DLD1 (cell line): ENCODE measurements around the gene LHPP.
"Not testable (repeated sequence)": the region's sequence is repeated elsewhere in the genome, so short reads cannot be mapped to it uniquely, and the experiment has no call there.

Source experiments
- in situ Hi-C: cut with HindIII; loops from 2 replicates; pipeline ENCODE4 v1.10.0; 2017; ENCODE audit warnings: low sequenced_read_pairs

LHPP gene, protein sequence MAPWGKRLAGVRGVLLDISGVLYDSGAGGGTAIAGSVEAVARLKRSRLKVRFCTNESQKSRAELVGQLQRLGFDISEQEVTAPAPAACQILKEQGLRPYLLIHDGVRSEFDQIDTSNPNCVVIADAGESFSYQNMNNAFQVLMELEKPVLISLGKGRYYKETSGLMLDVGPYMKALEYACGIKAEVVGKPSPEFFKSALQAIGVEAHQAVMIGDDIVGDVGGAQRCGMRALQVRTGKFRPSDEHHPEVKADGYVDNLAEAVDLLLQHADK

DNA sequence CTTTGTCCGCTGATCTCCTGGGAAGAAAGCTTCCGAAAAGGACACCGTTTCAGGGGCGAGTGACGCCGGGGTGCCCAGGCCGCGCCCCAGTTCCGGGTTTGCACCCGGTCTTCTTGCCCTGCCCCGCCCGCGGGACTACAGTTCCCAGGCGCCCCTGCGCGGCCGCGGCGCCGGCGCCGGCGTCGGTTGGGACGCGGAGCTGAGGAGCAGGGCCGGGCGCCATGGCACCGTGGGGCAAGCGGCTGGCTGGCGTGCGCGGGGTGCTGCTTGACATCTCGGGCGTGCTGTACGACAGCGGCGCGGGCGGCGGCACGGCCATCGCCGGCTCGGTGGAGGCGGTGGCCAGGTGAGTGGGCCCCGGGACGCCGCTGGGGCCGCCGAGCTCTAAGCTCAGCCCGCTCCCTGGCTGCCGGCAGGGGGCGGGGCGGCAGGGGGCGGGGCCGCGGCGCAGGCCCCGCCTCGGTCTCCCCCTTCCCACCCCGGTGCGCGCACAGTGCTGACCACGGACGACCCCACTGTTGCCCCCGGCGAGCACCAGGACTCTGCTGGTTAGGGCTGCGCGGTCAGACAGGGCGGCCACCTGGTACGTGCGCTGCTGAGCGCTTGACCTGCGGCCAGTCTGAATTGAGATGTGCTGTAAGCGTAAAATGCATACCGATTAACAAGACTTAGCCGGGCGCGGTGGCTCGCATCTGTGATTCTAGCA, at the start of gene LHPP:
TSS of gene LHPP (plus strand) at position 182 of the 706 bp plus-strand sequence. CDS start at position 222, 40 bp downstream.
- in situ Hi-C loops = no loop called here

DNA sequence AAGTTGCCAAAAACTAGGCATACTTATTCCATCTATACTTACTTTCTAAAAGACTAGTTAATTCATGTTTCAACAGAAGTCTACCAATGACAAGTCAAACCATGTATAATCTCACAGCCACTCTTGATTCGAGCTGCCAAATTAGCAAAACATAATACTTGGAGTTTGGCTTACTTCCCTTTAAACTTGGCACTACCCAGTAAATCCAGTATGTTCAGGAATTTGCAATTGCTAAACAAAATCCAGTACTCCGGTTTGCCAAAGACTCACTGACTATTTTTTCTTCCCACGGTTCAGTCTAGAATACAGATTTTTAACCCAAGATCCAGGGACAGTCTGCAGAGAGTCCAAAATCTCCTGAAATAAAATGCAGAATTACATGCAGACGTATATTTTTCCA, 47.5 kb upstream of the LHPP start:
- in situ Hi-C loops = no loop called here

DNA sequence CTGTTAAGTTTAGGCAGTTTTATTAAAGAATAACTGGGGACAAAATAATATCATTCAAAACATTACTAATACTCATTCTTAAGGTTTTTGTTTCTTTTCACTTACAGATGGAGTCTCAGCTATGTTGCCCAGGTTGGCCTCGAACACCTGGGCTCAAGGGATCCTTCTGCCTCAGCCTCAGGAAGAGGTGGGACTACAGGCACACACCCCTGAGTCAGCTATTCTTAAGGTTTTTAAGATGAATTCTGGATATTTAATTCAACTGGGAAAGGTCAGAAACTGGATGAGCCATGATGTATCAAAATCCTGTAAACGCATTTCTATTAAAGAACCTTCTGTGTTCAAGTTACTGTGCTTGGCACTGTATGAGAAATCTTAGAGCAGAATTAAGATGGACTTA, 46.4 kb upstream of the LHPP start:
- in situ Hi-C loops = no loop called here

DNA sequence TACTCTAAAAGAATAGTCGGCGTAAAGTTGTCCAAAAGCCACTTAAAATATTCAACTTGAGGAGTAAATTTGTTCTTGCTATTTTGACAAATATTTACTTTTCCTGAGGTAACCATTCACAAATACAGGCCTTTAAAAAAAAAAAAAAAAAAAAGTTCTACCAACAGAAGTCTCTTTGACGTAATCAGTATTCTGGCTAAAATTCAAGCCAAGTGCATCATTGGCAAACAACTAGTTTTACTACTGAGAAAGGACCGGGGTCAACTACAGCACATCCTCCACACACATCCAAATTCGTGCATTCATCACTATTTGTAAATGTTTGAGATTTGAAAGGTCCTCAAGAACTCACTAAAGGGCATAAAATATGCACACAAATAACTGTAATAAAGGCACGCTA, 44.9 kb upstream of the LHPP start:
- in situ Hi-C loops = no loop called here

DNA sequence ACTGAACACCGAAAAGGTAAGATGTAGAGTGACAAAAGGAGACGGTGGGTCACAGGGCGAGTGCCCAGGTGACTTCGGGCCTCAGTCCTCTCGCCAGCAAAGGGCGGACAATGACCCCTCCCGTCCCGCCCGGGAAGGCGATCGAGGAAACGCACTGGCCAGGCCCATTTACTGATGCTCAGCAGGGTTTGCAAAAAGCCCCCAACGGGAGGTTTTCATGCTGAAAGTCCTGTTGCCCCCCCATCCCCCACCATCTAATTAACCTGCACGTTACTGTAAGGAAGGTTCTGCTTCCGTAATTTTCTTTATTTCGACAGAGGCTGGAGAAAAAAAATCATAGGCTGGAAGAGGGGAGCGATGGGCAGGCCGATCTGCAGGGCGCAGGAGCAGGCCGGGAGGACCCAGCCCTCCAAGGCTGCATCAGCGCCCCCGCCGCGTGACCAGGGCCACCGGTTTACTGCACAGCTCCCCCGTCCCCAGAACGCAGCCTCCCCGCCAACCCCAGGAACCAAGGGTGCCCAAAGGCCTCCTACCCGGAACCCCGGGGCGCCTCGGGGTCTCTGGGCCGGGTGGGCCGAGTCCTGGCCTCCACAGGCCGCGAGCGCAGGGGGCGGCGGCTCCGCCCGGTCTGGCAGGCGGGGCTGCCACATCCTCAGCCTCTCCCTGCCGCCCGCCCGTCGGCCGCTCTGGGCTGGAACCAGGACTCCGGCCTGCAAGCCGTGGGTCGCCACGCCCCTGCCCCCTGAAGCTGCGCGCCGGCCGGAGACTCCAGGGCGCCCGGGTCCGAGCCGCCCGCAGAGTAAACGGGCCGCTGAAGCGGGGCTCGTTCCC, 43.5 kb upstream of the LHPP start:
- in situ Hi-C loops = no loop called here

DNA sequence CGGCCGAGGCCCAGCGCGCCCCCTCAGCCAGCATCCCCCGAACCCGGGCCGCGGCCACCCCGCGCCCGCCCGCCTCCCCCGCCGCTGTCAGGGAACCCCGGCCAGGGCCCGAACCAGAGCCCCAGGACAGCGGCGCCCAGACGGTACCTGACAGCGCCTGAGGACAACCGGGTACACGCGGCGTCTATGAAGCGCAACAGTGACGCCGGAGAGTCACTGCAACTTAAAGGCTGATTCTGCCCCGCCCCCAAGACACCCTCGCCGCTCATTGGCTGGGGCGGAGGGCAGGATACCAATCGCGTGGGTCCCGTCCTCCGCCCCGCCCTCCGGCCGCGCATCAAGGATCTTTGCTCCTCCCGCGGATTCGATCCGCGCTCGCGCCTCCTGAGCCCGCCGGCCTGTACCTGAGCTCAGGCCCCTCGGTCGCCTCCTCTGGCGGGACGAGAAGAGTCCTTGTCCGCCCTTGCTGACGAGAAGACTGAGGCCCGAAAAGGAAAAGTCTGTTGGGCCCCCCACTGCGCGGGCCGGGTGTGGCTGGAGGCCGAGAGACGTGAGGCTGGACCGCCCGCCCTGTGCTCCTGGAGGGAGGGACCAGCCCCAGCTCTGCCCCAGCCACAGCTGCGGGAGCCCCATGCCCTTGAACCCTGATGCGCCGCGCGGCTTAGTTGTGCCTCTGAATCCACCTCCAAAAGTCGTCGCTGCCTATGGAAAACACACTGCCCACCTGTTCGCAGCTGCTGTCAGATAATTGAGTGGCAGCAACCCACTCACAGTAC, 42.7 kb upstream of the LHPP start, which contains the start of gene OAT:
TSS of gene OAT (minus strand) at position 198 of the 776 bp plus-strand sequence. CDS start 6,752 bp downstream, outside the sequence.
- in situ Hi-C loops = no loop called here

DNA sequence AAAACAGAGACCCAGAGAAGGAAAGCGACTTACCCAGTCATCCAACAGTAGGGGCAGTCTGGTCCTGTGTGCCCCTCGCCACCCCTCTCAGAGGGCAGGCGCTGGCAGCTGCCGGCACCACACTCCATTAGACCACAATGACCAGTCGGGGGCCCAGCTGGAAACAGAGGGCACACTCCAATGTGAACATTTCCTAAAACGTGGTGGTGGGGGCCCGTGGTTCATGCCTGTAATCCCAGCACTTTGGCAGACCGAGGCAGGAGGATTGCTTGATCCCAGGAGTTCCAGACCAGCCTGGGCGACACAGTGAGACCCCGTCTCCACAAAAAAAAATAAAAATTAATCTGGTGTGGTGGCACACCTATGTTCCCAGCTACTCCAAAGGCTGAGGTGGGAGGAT, 42.0 kb upstream of the LHPP start:
- in situ Hi-C loops = no loop called here

DNA sequence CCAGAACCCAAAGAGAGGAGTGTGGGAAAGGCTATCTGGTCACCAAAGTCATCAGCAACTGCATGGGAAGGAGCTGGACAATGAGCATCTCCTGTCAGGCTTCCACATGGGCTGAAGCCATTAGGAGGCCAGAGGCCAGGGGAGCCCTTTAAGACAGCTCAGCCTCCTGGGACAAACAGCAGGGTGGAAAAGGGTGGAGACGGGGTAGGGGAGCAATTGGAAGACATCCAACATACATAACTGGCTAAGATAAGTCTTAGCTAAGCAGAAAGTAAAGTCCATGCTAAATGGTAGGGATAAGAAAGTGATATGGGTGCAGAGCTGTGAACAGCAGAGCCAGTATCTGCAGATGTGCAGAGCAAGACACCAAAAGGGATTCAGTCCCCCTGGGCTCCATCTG, 41.4 kb upstream of the LHPP start:
- in situ Hi-C loops = no loop called here

DNA sequence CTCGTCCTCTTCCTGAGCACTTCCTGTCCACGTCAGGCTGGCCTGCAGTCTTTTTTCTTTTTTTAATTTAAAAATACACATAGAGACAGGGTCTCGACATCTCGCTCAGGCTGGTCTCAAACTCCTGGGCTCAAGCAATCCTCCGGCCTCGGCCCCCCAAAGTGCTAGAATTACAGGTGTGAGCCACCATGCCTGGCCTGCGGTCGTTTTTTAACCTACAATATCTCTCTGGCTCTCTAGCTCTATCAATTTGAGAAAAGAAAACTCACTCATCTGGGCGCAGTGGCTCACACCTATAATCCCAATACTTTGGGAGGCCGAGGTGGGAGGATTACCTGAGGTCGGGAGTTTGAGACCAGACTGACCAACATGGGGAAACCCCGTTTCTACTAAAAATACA, 38.9 kb upstream of the LHPP start:
- in situ Hi-C loops = no loop called here

DNA sequence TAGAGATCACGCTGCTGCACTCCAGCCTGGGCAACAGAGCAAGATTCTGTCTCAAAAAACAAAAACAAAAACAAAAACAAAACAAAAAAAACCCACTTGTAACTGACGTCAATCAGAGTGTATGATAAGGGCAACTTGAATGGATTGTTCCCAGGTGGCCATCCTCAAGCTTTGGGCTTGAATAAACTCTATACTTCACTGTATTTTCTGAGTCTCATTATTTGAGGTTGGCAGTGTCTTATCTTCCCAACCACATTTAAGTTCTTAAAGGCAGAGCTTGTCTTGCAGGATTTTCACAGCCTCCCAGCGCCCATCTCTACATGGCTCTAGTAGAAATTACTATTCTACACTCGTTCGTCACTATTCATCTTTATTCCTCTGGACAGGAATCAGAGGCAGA, 37.8 kb upstream of the LHPP start:
- in situ Hi-C loops = no loop called here

DNA sequence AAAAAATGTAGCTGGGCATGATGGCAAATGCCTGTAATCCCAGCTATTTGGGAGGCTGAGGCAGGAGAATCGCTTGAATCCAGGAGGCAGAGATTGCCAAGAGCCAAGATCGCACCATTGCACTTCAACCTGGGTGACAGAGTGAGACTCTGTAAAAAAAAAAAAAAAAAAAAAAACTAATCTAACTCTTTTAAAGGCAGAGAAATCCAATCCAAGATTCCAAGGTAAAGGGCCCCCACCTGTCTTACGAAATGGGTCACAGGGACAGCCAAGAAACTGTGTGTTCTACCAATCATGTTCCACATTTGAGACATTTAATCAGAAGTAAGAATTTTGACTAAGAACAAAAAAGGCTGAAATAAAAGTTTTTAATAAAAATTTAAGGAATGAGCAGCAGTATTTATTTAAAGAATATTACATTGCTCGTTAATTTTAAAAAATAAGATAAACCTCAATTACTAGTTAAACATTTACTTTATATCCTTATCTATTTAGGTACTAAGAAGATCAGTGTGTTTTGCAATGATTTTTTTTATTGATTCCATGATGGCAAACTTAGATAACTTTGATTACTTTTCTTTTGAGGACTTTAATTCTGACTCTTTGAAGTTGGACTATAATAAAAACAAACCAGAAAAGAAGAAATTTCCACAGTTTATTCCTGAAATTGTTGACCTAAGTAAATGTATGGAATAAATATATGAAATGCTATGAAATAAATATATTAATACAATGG, 36.2 kb upstream of the LHPP start:
- in situ Hi-C loops = no loop called here

DNA sequence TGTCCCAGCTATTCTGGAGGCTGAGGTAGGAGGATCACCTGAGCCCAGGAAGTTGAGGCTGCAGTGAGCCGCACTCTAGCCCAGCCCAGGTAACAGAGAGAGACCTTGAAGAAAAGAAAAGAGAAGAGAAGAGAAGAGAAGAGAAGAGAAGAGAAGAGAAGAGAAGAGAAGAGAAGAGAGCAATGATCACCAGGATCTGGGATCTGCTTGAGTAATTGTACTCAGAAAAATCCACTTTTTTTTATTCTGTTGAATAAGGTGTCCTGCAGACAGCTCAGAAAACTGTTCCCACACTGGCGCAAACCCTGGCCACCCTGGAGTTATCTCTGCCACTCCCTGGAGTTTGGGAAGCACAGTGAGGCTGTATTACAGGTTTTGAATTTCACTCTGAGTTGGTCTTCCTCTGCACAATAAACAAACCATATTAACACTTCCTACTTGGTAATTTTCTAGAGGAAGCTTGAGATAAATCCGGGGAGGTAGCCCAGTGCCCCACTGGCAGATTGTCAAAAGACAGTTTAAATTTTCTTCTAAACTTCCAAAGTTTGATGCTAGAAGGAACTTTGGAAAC, 33.3 kb upstream of the LHPP start:
- in situ Hi-C loops = no loop called here

DNA sequence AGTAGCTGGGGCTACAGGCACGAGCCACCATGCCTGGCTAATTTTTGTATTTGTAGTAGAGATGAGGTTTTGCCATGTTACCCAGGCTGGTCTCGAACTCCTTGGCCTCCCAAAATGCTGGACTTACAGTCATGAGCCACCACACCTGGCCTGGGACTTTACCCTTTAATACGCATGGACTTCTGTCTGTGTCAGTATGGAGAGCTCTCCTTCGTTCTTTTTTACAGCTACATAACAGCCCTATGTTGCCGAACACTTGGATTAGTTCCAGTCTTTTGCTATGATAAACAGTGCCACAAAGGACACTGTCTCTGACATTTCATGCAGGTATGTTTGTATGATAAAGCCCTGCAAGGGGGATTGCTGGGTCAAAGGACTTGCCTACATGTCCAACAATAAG, 32.0 kb upstream of the LHPP start:
- in situ Hi-C loops = no loop called here

DNA sequence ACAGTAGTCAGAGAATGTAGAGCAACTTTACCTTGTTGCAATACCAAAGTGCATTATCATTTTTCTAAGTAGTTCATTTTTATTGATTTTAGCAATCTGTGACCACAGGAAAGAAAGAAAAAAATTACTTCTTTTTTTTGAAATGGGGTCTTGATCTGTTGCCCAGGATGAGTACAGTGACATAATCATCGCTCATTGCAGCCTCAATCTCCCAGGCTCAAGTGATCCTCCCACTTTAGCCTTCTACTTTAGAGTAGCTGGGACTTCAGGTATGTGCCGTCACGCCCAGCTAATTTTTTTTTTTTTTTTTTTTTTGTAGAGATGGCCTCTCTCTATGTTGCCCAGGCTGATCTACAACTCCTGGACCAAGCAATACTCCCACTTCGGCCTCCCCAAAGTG, 31.5 kb upstream of the LHPP start:
- in situ Hi-C loops = no loop called here

DNA sequence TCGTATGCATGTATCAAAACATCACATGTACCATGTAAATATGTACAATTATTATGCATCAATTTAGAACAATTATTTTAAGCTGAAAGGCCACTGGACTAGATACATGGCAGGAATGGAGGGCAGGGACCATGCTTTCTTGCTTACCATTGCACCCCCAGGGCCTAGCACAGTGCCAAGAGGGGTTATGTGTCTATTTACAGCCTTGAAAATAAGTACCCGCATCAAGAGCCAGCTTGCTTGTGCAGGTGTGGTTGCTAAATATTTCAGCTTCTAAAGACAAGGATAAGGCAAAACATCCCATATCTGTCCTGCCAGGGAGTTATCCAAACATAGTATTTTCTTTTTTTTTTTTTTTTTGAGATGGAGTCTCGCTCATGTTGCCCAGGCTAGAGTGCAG, 28.2 kb upstream of the LHPP start:
- in situ Hi-C loops = no loop called here

DNA sequence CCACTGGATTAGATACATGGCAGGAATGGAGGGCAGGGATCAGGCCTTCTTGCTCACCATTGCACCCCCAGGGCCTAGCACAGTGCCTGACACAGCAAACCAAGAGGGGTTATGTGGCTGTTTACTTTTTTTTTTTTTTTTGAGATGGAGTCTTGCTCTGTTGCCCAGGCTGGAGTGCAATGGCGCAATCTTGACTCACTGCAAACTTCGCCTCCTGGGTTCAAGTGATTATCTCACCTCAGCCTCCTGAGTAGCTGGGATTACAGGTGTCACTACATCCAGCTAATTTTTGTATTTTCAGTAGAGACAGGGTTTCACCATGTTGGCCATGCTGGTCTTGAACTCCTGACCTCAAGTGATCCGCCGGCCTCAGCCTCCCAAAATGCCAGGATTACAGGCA, 25.9 kb upstream of the LHPP start:
- in situ Hi-C loops = not testable (repeated sequence)

DNA sequence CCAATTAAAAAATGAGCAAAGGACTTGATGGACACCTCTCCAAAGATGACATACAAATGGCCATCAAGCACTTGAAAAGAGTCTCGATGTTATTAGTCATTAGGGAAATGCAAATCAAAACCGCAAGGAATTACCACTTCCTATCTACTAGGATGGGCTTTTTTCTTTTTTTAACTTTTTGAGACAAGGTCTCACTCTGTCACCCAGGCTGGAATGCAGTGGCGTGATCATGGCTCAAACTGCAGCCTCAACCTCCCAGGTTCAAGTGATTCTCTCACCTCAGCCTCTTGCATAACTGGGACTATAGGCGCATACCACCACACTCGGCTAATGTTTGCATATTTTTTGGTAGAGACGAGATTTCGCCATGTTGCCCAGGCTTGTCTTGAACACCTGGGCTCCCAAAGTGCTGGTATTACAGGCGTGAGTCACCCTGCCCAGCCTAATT, 25.4 kb upstream of the LHPP start:
- in situ Hi-C loops = no loop called here

DNA sequence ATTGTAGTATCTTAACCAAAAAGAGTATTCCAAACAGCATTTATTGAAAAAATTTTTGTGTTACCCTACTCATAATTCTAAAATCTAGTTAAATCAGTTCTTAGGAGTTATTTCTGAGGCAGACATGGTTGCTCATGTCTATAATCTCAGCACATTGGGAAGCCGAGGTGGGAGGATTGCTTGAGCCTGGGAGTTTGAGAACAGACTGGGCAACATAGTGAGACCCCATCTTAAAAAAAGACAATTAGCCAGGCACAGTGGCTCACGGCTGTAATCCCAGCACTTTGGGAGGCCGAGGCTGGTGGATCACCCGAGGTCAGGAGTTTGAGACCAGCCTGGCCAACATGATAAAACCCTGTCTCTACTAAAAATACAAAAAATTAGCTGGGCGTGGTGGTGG, 19.9 kb upstream of the LHPP start:
- in situ Hi-C loops = not testable (repeated sequence)

DNA sequence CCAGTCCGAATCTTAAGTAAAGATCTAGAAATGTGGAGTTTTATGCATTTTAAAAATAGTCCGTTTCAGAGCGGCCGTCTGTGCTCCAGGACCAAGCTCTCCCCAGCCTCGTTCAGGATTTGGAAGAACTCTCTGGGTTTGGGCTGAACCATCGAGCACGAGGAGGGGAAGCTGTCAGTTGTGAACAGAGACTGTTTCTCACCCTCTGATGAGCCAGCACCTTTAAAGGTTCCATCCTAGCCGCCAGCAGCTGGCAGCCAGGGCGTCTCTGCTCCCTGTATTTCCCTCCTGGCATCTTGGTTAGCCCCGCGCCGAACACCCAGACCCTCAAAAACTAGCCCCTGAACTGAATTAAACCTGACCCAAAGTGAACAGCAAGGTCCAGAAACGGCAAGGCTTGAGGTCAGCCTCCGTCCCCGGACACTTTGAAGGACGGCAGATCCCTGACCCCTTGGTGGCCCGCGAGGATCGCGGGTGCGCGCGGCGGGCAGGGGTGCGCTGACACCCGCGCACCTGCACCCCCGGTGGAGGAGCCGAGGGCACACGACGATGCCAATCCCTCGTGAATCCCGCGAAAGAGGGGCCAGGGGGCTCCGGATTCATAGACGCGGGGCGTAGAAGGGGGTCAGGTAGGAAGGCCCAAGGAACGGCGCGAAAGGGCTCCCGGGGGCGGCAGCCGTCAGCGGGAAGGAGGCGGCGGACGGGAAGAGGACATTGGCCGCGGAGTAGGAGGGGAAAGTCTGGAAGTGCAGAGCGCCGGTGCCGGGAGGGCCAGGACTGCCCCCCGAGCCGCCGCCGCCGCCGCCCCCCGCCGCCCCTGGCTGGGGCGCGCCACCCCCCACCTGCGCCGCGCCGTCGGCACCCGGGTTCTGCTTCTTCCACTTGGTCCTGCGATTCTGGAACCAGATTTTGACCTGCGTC, 14.5 kb upstream of the LHPP start:
- in situ Hi-C loops = no loop called here
